Hepatocyte (in vitro differentiated cells): Measurements from ENCODE around the gene EXOC4.

Experiments
- CTCF ChIP-seq: fragments of 200-600 bp; sonication (generic); IDR thresholded peaks from 2 replicates; pipeline ENCODE4 v1.5.1; 2016; ENCODE audit warnings: antibody characterized with exemption, mild to moderate bottlenecking; ENCODE audit not compliant: poor library complexity
- EZH2 ChIP-seq: fragments of 200-600 bp; sonication (generic); IDR thresholded peaks from 2 replicates; pipeline ENCODE4 v1.6.1; 2016; ENCODE audit warnings: antibody characterized with exemption, mild to moderate bottlenecking, borderline replicate concordance

GRCh38 chr7:133458688-133459087 is 205.8 kb downstream of the EXOC4 start:
- no peak for TF ChIP-seq CTCF
- no peak for TF ChIP-seq EZH2
